ENCODE data around the gene CRYGB. TPM values are rescaled to one million over a fixed set of nuclear protein-coding genes. Genes with fewer than 3 reads are reported as not detected.

Gene CRYGB, protein sequence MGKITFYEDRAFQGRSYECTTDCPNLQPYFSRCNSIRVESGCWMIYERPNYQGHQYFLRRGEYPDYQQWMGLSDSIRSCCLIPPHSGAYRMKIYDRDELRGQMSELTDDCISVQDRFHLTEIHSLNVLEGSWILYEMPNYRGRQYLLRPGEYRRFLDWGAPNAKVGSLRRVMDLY
- total RNA-seq (2021; ENCODE audit: unreplicated experiment), result not detected
- polyA plus RNA-seq (2012; ENCODE audit: insufficient read length), result not detected
- Bru-seq, nascent RNA, result not detected
- not detected for BruChase-seq, experiment 1, labeled RNA remaining after a 2-hour chase
- not detected for BruChase-seq, experiment 2, labeled RNA remaining after a 6-hour chase
- long read RNA-seq, result 0 reads

DNA sequence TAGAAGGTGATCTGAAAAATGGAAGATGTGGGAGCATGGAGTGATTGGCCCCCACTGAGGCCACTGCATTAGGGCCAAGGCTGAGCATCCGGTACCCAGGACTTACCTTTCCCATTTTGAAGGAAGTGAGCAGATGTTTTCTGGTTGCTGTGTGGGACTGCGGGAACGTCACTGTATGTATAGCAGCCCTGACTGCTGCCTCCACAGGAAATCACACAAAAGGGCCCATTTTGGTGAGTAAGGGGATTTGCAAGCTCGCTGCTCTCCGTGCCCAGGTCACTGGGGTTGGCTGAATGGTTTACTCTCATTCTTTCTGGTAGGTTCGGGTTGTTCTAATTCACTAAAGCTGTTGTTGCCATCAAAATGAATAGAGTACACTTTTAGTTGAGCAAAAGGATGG, at the start of gene CRYGB:
TSS of gene CRYGB (minus strand) at position 153 of the 400 bp plus-strand sequence. CDS start at position 115, 38 bp downstream.
- BruUV-seq (replicated peaks), result no TSS peak
- POLR2A ChIA-PET, result no interaction called here

DNA sequence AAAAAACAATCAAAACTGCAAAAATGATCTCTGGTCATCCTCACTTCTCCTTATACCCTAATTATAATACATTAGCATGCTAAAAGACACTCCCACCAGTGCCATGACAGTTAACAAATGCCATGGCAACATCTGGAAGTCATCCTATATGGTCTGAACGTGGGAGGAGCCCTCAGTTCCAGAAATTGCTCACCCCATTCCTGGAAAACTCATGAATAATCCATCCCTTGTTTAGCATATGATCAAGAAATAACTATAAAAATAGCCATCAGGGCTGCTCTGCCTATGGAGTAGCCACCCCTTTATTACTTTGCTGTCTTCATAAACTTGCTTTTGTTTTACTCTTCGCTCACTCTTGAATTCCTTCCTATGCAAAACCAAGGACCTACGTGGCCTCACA, 49.6 kb upstream of the CRYGB start:
- no TSS peak for BruUV-seq (replicated peaks)
- no peak overlapping the region for H3K4me3 ChIP-seq (ENCODE audit: low read depth in 2 of 2, low read length in 2 of 2)
- ATAC-seq (no peak), DNase-seq (ENCODE audit: low read depth, low spot score) (no peak)
- intact Hi-C loops (cut with micrococcal nuclease; ENCODE audit: unreplicated experiment) (no loop called here), in situ Hi-C loops (cut with HindIII; ENCODE audit: low pct_unique_long_range_greater_than_20kb, low sequenced_read_pairs) (no loop called here)
- no peaks in the 10 kb centered on the region; the same call in 1 of the 2 replicates for H3K4me1 ChIP-seq (ENCODE audit: control insufficient read depth, insufficient read depth, low read length)
- H3K27me3 ChIP-seq (ENCODE audit: control insufficient read depth, insufficient read depth, low read length), result no peaks in the 10 kb centered on the region
- TF ChIP-seq SIN3A (IDR thresholded peaks at IDR 0.05; ENCODE audit: borderline replicate concordance, insufficient read depth, low read depth, low read length) (no peak), TCF7L2 (IDR thresholded peaks at IDR 0.05; ENCODE audit: low read depth, low read length) (no peak), POLR2AphosphoS5 (IDR thresholded peaks at IDR 0.05; ENCODE audit: low read depth, low read length) (no peak)
- TF ChIP-seq, protein P1, sequence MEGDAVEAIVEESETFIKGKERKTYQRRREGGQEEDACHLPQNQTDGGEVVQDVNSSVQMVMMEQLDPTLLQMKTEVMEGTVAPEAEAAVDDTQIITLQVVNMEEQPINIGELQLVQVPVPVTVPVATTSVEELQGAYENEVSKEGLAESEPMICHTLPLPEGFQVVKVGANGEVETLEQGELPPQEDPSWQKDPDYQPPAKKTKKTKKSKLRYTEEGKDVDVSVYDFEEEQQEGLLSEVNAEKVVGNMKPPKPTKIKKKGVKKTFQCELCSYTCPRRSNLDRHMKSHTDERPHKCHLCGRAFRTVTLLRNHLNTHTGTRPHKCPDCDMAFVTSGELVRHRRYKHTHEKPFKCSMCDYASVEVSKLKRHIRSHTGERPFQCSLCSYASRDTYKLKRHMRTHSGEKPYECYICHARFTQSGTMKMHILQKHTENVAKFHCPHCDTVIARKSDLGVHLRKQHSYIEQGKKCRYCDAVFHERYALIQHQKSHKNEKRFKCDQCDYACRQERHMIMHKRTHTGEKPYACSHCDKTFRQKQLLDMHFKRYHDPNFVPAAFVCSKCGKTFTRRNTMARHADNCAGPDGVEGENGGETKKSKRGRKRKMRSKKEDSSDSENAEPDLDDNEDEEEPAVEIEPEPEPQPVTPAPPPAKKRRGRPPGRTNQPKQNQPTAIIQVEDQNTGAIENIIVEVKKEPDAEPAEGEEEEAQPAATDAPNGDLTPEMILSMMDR (IDR thresholded peaks at IDR 0.05), result no peak
- TF ChIP-seq, protein P2, sequence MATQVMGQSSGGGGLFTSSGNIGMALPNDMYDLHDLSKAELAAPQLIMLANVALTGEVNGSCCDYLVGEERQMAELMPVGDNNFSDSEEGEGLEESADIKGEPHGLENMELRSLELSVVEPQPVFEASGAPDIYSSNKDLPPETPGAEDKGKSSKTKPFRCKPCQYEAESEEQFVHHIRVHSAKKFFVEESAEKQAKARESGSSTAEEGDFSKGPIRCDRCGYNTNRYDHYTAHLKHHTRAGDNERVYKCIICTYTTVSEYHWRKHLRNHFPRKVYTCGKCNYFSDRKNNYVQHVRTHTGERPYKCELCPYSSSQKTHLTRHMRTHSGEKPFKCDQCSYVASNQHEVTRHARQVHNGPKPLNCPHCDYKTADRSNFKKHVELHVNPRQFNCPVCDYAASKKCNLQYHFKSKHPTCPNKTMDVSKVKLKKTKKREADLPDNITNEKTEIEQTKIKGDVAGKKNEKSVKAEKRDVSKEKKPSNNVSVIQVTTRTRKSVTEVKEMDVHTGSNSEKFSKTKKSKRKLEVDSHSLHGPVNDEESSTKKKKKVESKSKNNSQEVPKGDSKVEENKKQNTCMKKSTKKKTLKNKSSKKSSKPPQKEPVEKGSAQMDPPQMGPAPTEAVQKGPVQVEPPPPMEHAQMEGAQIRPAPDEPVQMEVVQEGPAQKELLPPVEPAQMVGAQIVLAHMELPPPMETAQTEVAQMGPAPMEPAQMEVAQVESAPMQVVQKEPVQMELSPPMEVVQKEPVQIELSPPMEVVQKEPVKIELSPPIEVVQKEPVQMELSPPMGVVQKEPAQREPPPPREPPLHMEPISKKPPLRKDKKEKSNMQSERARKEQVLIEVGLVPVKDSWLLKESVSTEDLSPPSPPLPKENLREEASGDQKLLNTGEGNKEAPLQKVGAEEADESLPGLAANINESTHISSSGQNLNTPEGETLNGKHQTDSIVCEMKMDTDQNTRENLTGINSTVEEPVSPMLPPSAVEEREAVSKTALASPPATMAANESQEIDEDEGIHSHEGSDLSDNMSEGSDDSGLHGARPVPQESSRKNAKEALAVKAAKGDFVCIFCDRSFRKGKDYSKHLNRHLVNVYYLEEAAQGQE (IDR thresholded peaks at IDR 0.05; ENCODE audit: insufficient read depth in 1 of 2, low read depth in 2 of 2, low read length in 1 of 2), result no peak
- H3K9me3 ChIP-seq (ENCODE audit: control insufficient read depth, insufficient read depth, low read depth, low read length), result no peaks in the 10 kb centered on the region
- no peaks in the 10 kb centered on the region for H3K36me3 ChIP-seq (ENCODE audit: control insufficient read depth, insufficient read depth, low read length)
- H3K27ac ChIP-seq (ENCODE audit: low read length), result no peak overlapping the region
- POLR2A ChIA-PET, result no interaction called here
- CTCF ChIA-PET, result no interaction called here

More for the DNA sequence above, at the start of gene CRYGB:
- TF ChIP-seq TCF7L2 (IDR thresholded peaks at IDR 0.05; ENCODE audit: low read depth, low read length) (no peak), SIN3A (IDR thresholded peaks at IDR 0.05; ENCODE audit: borderline replicate concordance, insufficient read depth, low read depth, low read length) (no peak), POLR2AphosphoS5 (IDR thresholded peaks at IDR 0.05; ENCODE audit: low read depth, low read length) (no peak)
- TF ChIP-seq, protein P2 (IDR thresholded peaks at IDR 0.05; ENCODE audit: insufficient read depth in 1 of 2, low read depth in 2 of 2, low read length in 1 of 2), result no peak
- TF ChIP-seq, protein P1 (IDR thresholded peaks at IDR 0.05), result no peak
- ATAC-seq (no peak), DNase-seq (ENCODE audit: low read depth, low spot score) (no peak)
- in situ Hi-C loops (cut with HindIII; ENCODE audit: low pct_unique_long_range_greater_than_20kb, low sequenced_read_pairs) (no loop called here), intact Hi-C loops (cut with micrococcal nuclease; ENCODE audit: unreplicated experiment) (no loop called here)
- H3K36me3 ChIP-seq (ENCODE audit: control insufficient read depth, insufficient read depth, low read length), result no peaks in the 10 kb centered on the region
- no peak within 1 kb of the TSS for H3K4me3 ChIP-seq (ENCODE audit: low read depth in 2 of 2, low read length in 2 of 2)
- H3K9me3 ChIP-seq (ENCODE audit: control insufficient read depth, insufficient read depth, low read depth, low read length), result no peaks in the 10 kb centered on the region
- H3K4me1 ChIP-seq (ENCODE audit: control insufficient read depth, insufficient read depth, low read length), result no peaks in the 10 kb centered on the region
- H3K27ac ChIP-seq (ENCODE audit: low read length), result no peak within 1 kb of the TSS
- H3K27me3 ChIP-seq (ENCODE audit: control insufficient read depth, insufficient read depth, low read length), result no peaks in the 10 kb centered on the region
- CTCF ChIA-PET, result interaction anchor here (0.7 to 1.3 kb wide), 2 partner anchors 13 to 44 kb away, joined by 10 to 16 read pairs; no protein-coding TSS in a partner anchor

Data from Panc1 (cell line).